Measurements from ENCODE around the gene SEPTIN7. TPM values are rescaled to one million over a fixed set of nuclear protein-coding genes. Genes with fewer than 3 reads are reported as not detected.

The SEPTIN7 gene
- total RNA-seq, 2 donors from 2014 or later = 155 to 171 TPM

DNA sequence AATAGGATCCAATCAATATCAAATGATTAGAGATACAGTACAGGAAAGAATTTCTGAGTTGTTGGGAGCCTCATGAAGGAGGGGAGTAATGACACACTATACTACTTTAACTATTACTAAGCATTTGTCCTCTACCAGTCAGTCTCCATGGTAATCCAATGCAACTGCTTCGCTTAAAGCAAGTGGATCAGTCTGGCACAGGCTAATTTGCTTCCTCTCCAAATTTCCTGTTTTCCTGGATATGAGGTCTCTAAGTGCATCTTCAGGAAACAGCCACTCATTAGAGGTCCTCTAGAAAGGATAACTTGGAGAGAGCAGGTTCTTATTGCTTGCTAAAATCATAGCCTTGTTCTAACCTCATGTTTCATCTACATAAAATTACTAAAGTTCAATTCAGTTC is 8.4 kb upstream of the SEPTIN7 start:
- H3K36me3 ChIP-seq = no peaks in the 10 kb centered on the region
- peak overlapping the region; percentile 49 to 64 for H3K27ac ChIP-seq
- no peaks in the 10 kb centered on the region for H3K27me3 ChIP-seq
- TF ChIP-seq, protein P1, sequence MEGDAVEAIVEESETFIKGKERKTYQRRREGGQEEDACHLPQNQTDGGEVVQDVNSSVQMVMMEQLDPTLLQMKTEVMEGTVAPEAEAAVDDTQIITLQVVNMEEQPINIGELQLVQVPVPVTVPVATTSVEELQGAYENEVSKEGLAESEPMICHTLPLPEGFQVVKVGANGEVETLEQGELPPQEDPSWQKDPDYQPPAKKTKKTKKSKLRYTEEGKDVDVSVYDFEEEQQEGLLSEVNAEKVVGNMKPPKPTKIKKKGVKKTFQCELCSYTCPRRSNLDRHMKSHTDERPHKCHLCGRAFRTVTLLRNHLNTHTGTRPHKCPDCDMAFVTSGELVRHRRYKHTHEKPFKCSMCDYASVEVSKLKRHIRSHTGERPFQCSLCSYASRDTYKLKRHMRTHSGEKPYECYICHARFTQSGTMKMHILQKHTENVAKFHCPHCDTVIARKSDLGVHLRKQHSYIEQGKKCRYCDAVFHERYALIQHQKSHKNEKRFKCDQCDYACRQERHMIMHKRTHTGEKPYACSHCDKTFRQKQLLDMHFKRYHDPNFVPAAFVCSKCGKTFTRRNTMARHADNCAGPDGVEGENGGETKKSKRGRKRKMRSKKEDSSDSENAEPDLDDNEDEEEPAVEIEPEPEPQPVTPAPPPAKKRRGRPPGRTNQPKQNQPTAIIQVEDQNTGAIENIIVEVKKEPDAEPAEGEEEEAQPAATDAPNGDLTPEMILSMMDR (IDR thresholded peaks at IDR 0.05) = no peak
- no peak overlapping the region for H3K4me3 ChIP-seq
- no peak for DNase-seq (ENCODE audit: low spot score)
- peaks cover 0 to 6% of the 10 kb centered on the region in 2 donors for H3K9me3 ChIP-seq
- peaks cover 0 to 18% of the 10 kb centered on the region in 2 donors for H3K4me1 ChIP-seq

DNA sequence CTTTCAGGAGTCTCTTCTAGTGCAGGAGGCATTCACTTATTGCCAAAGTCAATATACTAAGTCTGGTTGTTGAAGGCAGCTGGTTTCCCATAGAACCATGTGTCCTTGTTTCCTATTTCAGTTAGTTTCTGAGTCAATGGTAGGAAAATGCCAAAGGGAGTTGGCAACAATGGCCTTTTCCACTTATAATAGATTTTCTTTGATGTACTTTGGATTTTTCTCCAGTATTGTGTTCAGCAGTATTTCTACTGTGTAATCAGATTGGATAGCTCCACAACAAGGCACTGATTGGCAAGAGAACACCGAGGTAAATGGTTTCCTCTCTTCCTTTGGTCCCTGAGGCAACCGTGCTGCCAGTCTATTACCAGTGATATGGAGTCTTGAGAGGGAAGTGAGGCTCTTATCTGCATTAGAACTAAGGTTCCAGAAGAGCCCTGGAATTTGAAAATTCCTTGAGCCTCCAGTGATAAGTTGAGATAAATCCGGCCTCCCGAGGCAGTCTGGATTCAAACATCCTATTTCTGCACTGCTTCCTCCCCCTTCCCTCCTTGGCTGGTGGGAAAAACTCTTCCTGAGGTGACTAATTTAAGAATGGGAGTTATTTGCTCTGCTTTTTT is 7.9 kb upstream of the SEPTIN7 start:
- Histone ChIP-seq H3K9me3 (peaks cover 0 to 6% of the 10 kb centered on the region in 2 donors), H3K4me3 (no peak overlapping the region), H3K27ac (peak overlapping the region; percentile 49 to 64), H3K36me3 (no peaks in the 10 kb centered on the region), H3K27me3 (no peaks in the 10 kb centered on the region), H3K4me1 (peaks cover 0 to 18% of the 10 kb centered on the region in 2 donors)
- TF ChIP-seq, protein P1 (IDR thresholded peaks at IDR 0.05) = no peak
- no peak for DNase-seq (ENCODE audit: low spot score)

DNA sequence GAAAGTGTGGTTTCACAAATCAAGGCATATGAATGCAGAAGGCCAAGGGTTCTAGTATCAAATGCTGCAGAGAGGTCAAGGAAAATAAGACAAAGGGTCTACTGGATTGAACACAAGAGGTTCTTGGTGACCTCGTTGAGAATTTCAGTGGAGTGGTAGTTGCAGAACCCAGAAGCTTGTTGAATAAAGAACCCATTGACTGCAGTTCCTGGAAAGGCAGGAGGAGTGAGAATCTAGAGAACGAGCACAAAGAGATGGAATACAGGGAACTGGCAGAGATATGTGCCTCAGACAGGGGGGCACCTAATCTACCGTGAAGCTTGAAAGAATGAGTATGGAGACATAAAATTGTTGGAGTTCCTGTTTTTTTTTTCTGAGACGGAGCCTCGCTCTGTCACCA is 3.5 kb upstream of the SEPTIN7 start:
- no peak overlapping the region for H3K27ac ChIP-seq
- no peak overlapping the region for H3K4me3 ChIP-seq
- peaks cover 0 to 17% of the 10 kb centered on the region in 2 donors for H3K4me1 ChIP-seq
- no peaks in the 10 kb centered on the region for H3K9me3 ChIP-seq
- TF ChIP-seq, protein P1 (IDR thresholded peaks at IDR 0.05) = no peak
- no peaks in the 10 kb centered on the region for H3K27me3 ChIP-seq
- DNase-seq (ENCODE audit: low spot score) = no peak
- no peaks in the 10 kb centered on the region for H3K36me3 ChIP-seq

DNA sequence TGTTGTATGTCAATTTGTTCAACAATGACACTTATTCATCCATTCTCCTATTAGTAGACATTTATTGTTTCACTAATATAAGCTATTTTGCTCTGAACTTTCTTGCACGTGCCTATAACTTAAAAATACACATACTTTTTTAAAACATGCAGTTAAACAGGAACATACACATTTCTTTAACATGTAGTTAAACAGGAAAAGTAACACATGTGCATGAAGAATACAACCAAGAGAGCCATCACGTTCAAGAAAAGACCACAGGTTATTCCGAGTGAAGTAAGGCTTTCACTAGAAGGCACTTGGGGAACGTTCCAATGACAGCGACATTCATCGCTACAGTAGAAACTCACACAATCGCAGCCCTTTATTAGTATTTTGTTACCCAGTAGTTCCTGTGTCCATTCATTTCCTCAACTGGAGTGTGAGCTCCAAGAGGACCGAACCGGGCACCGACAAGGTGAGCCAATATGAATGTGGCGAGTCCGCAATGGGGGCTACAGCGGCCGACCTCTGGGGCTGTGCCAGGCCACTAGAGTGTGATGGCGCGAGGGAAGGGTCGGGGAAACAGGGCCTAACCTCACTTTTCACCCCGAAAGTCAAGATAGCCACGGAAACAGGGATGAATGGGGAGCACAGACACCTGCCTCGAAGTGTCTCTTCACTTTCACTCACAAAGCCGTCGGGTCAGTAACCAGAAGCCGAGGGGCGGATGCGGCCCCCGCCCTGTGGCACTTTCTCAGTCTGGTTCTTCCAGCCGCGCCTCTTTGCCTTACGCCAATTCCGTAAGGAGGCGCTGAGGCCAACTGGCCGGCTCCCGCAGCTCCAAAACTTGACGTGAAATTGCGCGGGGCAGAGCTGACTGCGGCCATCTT is 775 bp upstream of the SEPTIN7 start:
- Histone ChIP-seq H3K36me3 (no peaks in the 10 kb centered on the region), H3K9me3 (no peaks in the 10 kb centered on the region), H3K4me1 (peaks cover 0 to 29% of the 10 kb centered on the region in 2 donors), H3K4me3 (peak overlapping the region; percentile 97 to 99), H3K27ac (peak overlapping the region; percentile 99 to 100), H3K27me3 (no peaks in the 10 kb centered on the region)
- DNase-seq (ENCODE audit: low spot score) = peak; percentile 91
- TF ChIP-seq, protein P1 (IDR thresholded peaks at IDR 0.05) = no peak

DNA sequence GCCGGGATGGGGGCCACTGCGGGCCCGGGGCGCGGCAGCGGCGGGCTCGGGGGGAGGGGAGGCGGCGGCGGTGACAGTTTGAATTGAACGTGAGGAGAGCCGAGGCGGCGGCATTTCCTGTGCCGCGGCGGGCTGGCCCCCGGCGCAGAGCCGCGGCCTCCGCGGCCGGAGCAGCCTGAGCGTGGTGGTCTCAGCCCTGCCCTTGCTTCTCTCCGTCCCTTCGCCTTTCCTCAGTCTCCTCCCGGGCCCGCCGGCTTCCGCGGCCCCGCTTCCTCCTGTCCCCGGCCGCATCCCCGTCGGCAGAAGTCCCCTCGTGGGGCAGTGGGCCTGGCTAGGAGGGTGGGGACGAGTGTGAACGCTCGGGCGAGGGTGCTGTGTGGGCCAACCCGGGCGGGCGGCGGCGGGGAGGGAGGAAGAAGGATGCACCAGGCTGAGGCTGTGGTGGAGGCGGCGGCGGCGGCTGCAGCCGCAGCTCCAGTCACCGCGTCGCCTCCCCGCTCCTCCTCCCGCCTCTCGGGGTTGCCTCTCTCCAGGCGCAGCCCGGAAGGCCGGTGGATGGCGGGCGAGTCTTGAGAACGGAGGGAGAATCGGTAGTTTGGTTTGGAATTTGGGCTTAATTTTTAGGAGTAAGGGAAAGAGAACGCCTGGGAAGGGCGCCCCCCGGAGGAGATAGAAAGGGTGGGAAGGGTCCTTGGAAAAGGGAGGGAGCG is 690 bp downstream of the SEPTIN7 start:
- Histone ChIP-seq H3K27me3 (no peaks in the 10 kb centered on the region), H3K4me1 (peaks cover 0 to 44% of the 10 kb centered on the region in 2 donors), H3K9me3 (no peaks in the 10 kb centered on the region), H3K4me3 (peak overlapping the region; percentile 97 to 99), H3K36me3 (no peaks in the 10 kb centered on the region), H3K27ac (peak overlapping the region; percentile 99 to 100)
- TF ChIP-seq, protein P1 (IDR thresholded peaks at IDR 0.05) = peak; percentile 50 to 79
- DNase-seq (ENCODE audit: low spot score) = peak; percentile 66
